Sigmoid colon (tissue), 4 donors: ENCODE results near the gene SLC22A1.
"Not testable (repeated sequence)": the region's sequence is repeated elsewhere in the genome, so short reads cannot be mapped to it uniquely, and the experiment has no call there.

Experiments
- CTCF ChIP-seq, 4 experiments: fragments of 450-650 bp in 3 of 4; fragments of 200-600 bp in 1 of 4; IDR thresholded peaks; one replicate each; pipeline ENCODE4 v1.5.1; 2016 to 2019; ENCODE audit warnings: antibody characterized with exemption in 4 of 4, mild to moderate bottlenecking in 3 of 4, moderate library complexity in 2 of 4
- EP300 ChIP-seq, 4 donors: sonication (generic); formaldehyde crosslinking; IDR thresholded peaks; one replicate each; pipeline ENCODE4 v1.6.1; 2017; ENCODE audit warnings: antibody characterized with exemption in 4 of 4
- POLR2A ChIP-seq, 2 donors: fragments of 450-650 bp; IDR thresholded peaks; one replicate each; pipeline ENCODE4 v1.6.1; 2016; ENCODE audit warnings: antibody characterized with exemption in 2 of 2, mild to moderate bottlenecking in 2 of 2, moderate library complexity in 2 of 2
- POLR2AphosphoS5 ChIP-seq, 4 donors: sonication (generic); formaldehyde crosslinking; IDR thresholded peaks; one replicate each; pipeline ENCODE4 v1.6.1; 2017; ENCODE audit warnings: antibody characterized with exemption in 4 of 4

GRCh38 chr6:160165928-160166327, 44.3 kb downstream of the SLC22A1 start:
- TF ChIP-seq POLR2AphosphoS5, CTCF, EP300, POLR2A (IDR thresholded peaks at IDR 0.05): not testable (repeated sequence)
